Subcutaneous adipose tissue (tissue), 4 donors: ENCODE data around the gene HNRNPL. TPM values are rescaled to one million over a fixed set of nuclear protein-coding genes. Genes with fewer than 3 reads are reported as not detected.

Experiments
- total RNA-seq, 4 donors: library from RNA; depleted of rRNA; stranded (reverse); fragments of >200 nt; gene quantifications; one replicate each; pipeline ENCODE4 v1.1.0, GENCODE V29; 2016
- TF ChIP-seq, protein P1 (sequence below): fragments of 450-650 bp; IDR thresholded peaks from one replicate; pipeline ENCODE4 v1.5.1; 2016; ENCODE audit warnings: low read depth, mild to moderate bottlenecking, control low read depth, antibody characterized with exemption, moderate library complexity

The HNRNPL gene
- total RNA-seq, 4 donors from 2014 or later, result 109 to 161 (median 141) TPM

DNA sequence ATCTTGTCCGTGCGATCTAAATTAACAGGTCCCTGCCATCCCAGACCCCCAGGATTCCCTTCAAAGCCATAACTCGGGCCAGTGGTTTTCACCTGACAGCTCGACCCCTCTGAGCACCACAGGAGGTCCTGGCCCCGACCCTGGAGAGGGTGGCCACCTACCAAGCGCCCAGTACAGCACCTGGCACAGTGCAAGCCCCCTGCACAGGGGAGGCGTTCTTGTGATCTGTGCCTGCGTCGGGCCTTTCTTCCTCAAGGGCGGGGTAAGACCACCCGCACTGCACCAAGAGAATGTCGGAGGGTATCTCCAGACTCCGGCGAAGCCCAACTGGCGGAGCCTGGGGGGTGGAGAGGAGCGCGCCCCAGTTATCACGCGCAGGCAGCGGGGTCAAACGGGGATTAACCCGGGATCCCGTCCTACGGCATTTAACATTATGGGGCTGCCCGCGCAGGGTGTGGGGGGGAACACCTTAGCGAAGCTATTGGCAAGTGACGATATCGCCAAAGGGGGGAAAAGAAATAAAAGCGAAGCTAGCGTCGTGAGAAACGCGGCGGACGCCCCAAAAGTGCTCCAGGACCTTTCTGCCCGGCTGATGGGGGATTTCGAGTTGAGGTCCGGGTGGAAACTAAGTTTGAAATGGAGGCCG is 1.3 kb upstream of the HNRNPL start:
- TF ChIP-seq, protein P1, sequence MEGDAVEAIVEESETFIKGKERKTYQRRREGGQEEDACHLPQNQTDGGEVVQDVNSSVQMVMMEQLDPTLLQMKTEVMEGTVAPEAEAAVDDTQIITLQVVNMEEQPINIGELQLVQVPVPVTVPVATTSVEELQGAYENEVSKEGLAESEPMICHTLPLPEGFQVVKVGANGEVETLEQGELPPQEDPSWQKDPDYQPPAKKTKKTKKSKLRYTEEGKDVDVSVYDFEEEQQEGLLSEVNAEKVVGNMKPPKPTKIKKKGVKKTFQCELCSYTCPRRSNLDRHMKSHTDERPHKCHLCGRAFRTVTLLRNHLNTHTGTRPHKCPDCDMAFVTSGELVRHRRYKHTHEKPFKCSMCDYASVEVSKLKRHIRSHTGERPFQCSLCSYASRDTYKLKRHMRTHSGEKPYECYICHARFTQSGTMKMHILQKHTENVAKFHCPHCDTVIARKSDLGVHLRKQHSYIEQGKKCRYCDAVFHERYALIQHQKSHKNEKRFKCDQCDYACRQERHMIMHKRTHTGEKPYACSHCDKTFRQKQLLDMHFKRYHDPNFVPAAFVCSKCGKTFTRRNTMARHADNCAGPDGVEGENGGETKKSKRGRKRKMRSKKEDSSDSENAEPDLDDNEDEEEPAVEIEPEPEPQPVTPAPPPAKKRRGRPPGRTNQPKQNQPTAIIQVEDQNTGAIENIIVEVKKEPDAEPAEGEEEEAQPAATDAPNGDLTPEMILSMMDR, result no peak

DNA sequence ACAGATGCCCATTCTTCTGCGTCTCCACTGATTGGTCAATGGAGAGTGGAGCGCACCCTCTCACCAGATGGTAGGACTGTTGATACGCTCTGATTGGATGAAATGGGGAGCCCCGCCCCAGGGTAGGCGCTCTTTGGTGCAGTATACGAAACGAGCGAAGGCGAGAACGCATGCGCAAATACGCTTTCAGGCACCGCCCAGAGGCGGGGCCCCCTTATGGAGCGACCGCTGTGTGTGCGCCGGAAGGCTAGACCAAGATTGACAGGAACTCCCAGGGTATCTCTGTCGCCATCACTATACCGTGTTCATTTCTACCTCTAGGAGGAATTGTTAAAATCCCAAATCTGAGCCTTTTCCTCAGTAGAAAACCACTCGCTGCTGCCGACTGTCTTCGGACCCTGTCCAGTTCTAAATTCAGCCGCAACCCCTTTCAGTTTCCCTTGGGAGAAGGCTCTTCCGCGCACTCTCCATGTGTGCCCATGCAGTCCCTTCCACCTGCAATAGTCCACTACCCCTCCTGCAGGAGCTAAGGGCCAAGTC is 720 bp upstream of the HNRNPL start:
- TF ChIP-seq, protein P1, result no peak

DNA sequence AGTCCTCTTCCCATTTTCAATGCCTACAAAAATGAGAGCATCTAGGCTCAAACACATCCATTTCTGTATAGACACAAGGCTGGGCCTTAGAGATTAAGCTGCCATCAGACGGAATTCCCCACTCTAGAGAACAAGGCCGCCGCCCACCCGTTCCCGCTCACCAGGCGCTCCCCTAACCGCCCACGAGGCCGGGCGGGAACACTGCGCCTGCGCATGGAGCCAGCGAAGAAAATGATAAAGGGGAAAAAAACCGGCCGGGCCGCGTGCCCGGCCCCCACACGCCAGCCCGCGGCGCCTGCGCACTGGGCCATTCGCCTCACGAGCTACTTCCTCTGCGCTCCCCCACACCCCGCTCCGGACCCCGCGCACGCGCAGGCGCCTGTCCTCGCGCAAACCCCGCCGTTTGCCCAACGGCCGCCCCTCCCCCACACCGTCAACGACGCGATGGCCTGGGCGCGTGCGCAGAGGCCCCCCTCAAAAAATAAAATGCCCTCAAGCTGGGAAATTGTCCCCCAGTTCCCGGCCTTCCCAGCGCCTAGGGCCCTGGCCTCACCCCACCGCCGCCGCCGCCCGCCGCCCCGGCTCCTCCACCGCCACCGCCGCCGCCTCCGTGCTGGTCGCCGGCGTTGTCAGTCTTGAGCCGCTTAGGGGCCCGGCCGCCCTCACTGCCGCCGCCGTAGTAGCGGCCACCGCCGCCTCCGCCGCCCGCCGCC is 483 bp downstream of the HNRNPL start:
- TF ChIP-seq, protein P1, result no peak

DNA sequence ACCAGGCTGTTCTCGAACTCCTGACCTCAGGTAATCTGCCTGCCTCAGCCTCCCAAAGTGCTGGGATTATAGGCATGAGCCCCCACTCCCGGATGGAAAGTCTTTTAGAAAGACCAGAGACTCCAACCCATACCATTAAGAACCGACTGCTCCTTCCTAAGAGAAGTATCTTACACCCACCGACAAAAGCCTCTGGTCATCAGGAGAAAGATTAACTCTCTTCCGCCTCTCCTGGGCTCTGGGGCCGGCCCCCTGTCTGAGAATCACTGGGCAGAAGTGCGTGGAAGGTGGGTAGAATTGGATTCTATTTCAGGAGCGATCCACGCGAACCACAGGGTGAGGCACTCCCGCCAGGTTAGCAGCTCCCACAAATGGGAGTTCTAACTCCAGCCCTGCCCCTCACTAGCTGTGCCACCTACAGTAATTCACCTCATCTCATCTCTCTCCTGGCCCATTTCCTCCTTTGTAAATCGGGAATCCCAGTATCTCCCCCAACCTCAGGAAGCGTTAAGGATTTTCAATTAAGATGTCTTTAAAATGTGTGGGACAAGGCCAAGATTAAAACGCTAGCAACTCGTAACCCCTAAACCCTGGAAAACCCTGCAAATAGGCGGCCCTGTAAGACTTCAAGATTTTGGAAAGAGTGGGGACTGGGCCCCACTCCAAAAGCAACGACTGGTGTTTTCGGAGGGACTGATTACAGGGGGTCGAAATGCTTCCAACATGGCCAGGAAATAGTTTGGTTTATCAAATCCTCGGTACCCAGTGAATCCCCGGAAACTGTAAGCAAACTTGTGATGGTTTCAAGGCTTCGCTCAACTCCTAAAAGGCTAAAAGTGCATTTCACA is 1.3 kb downstream of the HNRNPL start:
- TF ChIP-seq, protein P1, result no peak

DNA sequence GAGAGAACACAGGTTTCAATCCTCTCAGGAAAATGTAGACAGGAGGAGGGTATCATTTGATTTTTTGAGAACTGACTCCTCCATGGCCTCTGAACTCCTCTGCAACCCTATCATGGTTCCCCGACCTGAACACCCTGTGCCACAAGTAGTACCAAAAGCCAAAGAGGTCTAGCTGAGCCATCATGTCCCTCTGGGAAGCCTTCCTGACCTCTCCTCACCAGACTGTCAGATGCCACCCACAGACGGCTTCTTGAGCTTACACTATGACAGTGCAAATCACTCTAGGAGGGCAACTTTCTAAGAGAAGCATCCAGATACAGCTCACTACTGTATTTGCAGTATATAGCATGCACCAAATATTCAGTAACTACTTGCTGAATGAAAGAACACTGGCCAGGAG is 3.7 kb downstream of the HNRNPL start:
- TF ChIP-seq, protein P1, result no peak

DNA sequence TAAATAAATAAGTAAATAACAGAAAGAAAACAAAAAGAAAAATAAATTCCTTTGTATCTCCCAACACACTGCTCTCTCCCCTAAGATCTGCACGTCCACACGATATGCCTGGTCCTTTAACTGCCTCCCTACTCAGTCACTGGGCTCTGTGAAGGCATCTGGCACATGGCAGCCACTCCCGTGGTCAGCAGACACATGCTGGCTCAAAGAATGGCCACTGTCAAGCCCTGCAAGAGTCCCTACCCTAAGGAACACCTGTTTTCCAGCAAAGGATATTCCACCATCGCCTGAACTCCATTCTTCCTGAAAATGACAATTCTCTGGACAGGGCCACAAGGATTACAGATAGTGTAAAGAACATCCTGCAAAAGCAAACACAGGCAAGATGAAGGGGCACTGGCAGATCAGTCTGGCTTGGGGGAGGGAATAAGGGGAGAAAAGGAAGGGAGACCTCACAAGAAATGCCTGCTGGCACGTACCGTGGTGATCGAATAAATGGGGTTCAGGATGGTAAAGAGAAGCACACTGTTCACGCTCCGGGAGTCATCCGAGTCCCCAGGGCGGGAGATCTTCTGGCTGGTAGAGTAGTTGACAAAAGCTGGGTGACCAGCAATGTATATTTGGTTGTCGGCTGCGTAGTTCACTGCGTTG is 4.3 kb downstream of the HNRNPL start:
- TF ChIP-seq, protein P1, result peak; percentile 57
